ENCODE data around the gene TRIM40.

Gene TRIM40

GRCh38 chr6:30172681-30173080, 36.7 kb downstream of the TRIM40 start:
- H3F3A ChIP-seq (ENCODE audit: insufficient read depth, low read length), result no peaks in the 10 kb centered on the region; the same call in 1 of the 2 replicates
- H3K27ac ChIP-seq (ENCODE audit: low read length), result no peak overlapping the region
- no peaks in the 10 kb centered on the region for H3K79me2 ChIP-seq (ENCODE audit: low read length)
- H3K9me2 ChIP-seq (replicated peaks; ENCODE audit: insufficient read depth, low read length), result no peaks in the 10 kb centered on the region
- H3K4me3 ChIP-seq (ENCODE audit: low read length), result no peak overlapping the region
- no peaks in the 10 kb centered on the region for H3K9me3 ChIP-seq (replicated peaks; ENCODE audit: insufficient read depth, low read length)
- no peaks in the 10 kb centered on the region for H3K36me3 ChIP-seq (replicated peaks; ENCODE audit: insufficient read depth, low read length)
- H3K9ac ChIP-seq (ENCODE audit: low read length), result no peak overlapping the region
- H4K20me1 ChIP-seq (ENCODE audit: insufficient read depth, low read length), result no peaks in the 10 kb centered on the region
- peaks cover 21% of the 10 kb centered on the region for H3K27me3 ChIP-seq (replicated peaks; ENCODE audit: insufficient read depth, low read length)
- TF ChIP-seq EZH2 (optimal IDR thresholded peaks at IDR 0.05; ENCODE audit: low read depth, low read length) (no peak), EZH2phosphoT487 (IDR thresholded peaks at IDR 0.05; ENCODE audit: low read length) (no peak)
- no peak overlapping the region for H2AFZ ChIP-seq (ENCODE audit: low read length)
- H3K4me1 ChIP-seq (ENCODE audit: low read length), result no peaks in the 10 kb centered on the region
- DNase-seq, result no peak
- H3K4me2 ChIP-seq (ENCODE audit: low read depth, low read length), result no peak overlapping the region

- H3K4me2 ChIP-seq (ENCODE audit: low read depth, low read length), result no peak overlapping the region
- TF ChIP-seq EZH2 (optimal IDR thresholded peaks at IDR 0.05; ENCODE audit: low read depth, low read length) (no peak), EZH2phosphoT487 (IDR thresholded peaks at IDR 0.05; ENCODE audit: low read length) (no peak), CTCF (IDR thresholded peaks at IDR 0.05; ENCODE audit: low read length) (no peak)
- H3K4me1 ChIP-seq (ENCODE audit: low read length), result no peaks in the 10 kb centered on the region
- H3K36me3 ChIP-seq (replicated peaks; ENCODE audit: insufficient read depth, low read length), result no peaks in the 10 kb centered on the region
- H3K27ac ChIP-seq (ENCODE audit: low read length), result no peak overlapping the region
- no peaks in the 10 kb centered on the region for H3K9me2 ChIP-seq (replicated peaks; ENCODE audit: insufficient read depth, low read length)
- H2AFZ ChIP-seq (ENCODE audit: low read length), result no peak overlapping the region
- H3K9ac ChIP-seq (ENCODE audit: low read length), result no peak overlapping the region
- peaks cover 15% of the 10 kb centered on the region for H3K27me3 ChIP-seq (replicated peaks; ENCODE audit: insufficient read depth, low read length)
- no peaks in the 10 kb centered on the region for H4K20me1 ChIP-seq (ENCODE audit: insufficient read depth, low read length)
- no peaks in the 10 kb centered on the region for H3K9me3 ChIP-seq (replicated peaks; ENCODE audit: insufficient read depth, low read length)
- no peaks in the 10 kb centered on the region; the same call in 1 of the 2 replicates for H3F3A ChIP-seq (ENCODE audit: insufficient read depth, low read length)
- DNase-seq, result no peak
- H3K79me2 ChIP-seq (ENCODE audit: low read length), result no peaks in the 10 kb centered on the region
- H3K4me3 ChIP-seq (ENCODE audit: low read length), result no peak overlapping the region
Observed at GRCh38 chr6:30175765-30176164, 39.8 kb downstream of the TRIM40 start.

GRCh38 chr6:30178837-30179236, 42.9 kb downstream of the TRIM40 start:
- no peaks in the 10 kb centered on the region for H3K9me2 ChIP-seq (replicated peaks; ENCODE audit: insufficient read depth, low read length)
- H3K36me3 ChIP-seq (replicated peaks; ENCODE audit: insufficient read depth, low read length), result no peaks in the 10 kb centered on the region
- H3K9me3 ChIP-seq (replicated peaks; ENCODE audit: insufficient read depth, low read length), result no peaks in the 10 kb centered on the region
- no peak overlapping the region for H3K4me2 ChIP-seq (ENCODE audit: low read depth, low read length)
- H3K27ac ChIP-seq (ENCODE audit: low read length), result no peak overlapping the region
- no peaks in the 10 kb centered on the region; the same call in 1 of the 2 replicates for H3F3A ChIP-seq (ENCODE audit: insufficient read depth, low read length)
- H3K79me2 ChIP-seq (ENCODE audit: low read length), result no peaks in the 10 kb centered on the region
- no peak overlapping the region for H2AFZ ChIP-seq (ENCODE audit: low read length)
- DNase-seq, result no peak
- H4K20me1 ChIP-seq (ENCODE audit: insufficient read depth, low read length), result no peaks in the 10 kb centered on the region
- H3K4me1 ChIP-seq (ENCODE audit: low read length), result no peaks in the 10 kb centered on the region
- H3K4me3 ChIP-seq (ENCODE audit: low read length), result no peak overlapping the region
- H3K27me3 ChIP-seq (replicated peaks; ENCODE audit: insufficient read depth, low read length), result no peaks in the 10 kb centered on the region; the same call in 1 of the 2 replicates
- TF ChIP-seq EZH2phosphoT487 (IDR thresholded peaks at IDR 0.05; ENCODE audit: low read length), result no peak
- no peak for TF ChIP-seq CTCF (IDR thresholded peaks at IDR 0.05; ENCODE audit: low read length)
- no peak for TF ChIP-seq EZH2 (optimal IDR thresholded peaks at IDR 0.05; ENCODE audit: low read depth, low read length)
- H3K9ac ChIP-seq (ENCODE audit: low read length), result no peak overlapping the region

- no peaks in the 10 kb centered on the region for H3F3A ChIP-seq (ENCODE audit: insufficient read depth, low read length)
- H2AFZ ChIP-seq (ENCODE audit: low read length), result no peak overlapping the region
- no peaks in the 10 kb centered on the region for H3K4me1 ChIP-seq (ENCODE audit: low read length)
- H3K27ac ChIP-seq (ENCODE audit: low read length), result no peak overlapping the region
- H3K79me2 ChIP-seq (ENCODE audit: low read length), result no peaks in the 10 kb centered on the region
- H3K4me3 ChIP-seq (ENCODE audit: low read length), result no peak overlapping the region
- H3K9me2 ChIP-seq (replicated peaks; ENCODE audit: insufficient read depth, low read length), result no peaks in the 10 kb centered on the region
- no peaks in the 10 kb centered on the region; the same call in 1 of the 2 replicates for H3K27me3 ChIP-seq (replicated peaks; ENCODE audit: insufficient read depth, low read length)
- TF ChIP-seq CTCF (IDR thresholded peaks at IDR 0.05; ENCODE audit: low read length) (no peak), EZH2phosphoT487 (IDR thresholded peaks at IDR 0.05; ENCODE audit: low read length) (no peak), EZH2 (optimal IDR thresholded peaks at IDR 0.05; ENCODE audit: low read depth, low read length) (no peak)
- no peak for DNase-seq
- H3K9me3 ChIP-seq (replicated peaks; ENCODE audit: insufficient read depth, low read length), result no peaks in the 10 kb centered on the region
- H3K36me3 ChIP-seq (replicated peaks; ENCODE audit: insufficient read depth, low read length), result no peaks in the 10 kb centered on the region
- H3K4me2 ChIP-seq (ENCODE audit: low read depth, low read length), result no peak overlapping the region
- no peak overlapping the region for H3K9ac ChIP-seq (ENCODE audit: low read length)
- no peaks in the 10 kb centered on the region for H4K20me1 ChIP-seq (ENCODE audit: insufficient read depth, low read length)
Observed at GRCh38 chr6:30180145-30180544, 44.2 kb downstream of the TRIM40 start.

Data from MM.1S (cell line).